Liver (tissue), 9 donors: ENCODE measurements around the gene NR2F2. TPM values are rescaled to one million over a fixed set of nuclear protein-coding genes. Genes with fewer than 3 reads are reported as not detected.

Experiments used
- DNase-seq: peaks from one replicate; pipeline ENCODE4 v3.0.0-alpha.2; 2017; ENCODE audit warnings: low spot score
- H3K27ac ChIP-seq, 2 donors: one replicate each; pipeline ENCODE4 v1.7.0; 2013; ENCODE audit warnings: inconsistent platforms in 2 of 2, low read length in 2 of 2, control low read depth in 1 of 2, low read depth in 1 of 2, mild to moderate bottlenecking in 1 of 2
- H3K27me3 ChIP-seq, 4 donors: one replicate each; pipeline versions ENCODE4 v1.6.1 to v1.7.0; 2013; ENCODE audit warnings: low read length in 3 of 4, inconsistent platforms in 1 of 4, mild to moderate bottlenecking in 1 of 4, moderate library complexity in 1 of 4; ENCODE audit not compliant: control insufficient read depth in 4 of 4, insufficient read depth in 4 of 4
- H3K36me3 ChIP-seq, 4 donors: one replicate each; pipeline versions ENCODE4 v1.6.1 to v1.7.0; 2013; ENCODE audit warnings: low read length in 3 of 4, mild to moderate bottlenecking in 3 of 4, low read depth in 1 of 4, moderate library complexity in 1 of 4; ENCODE audit not compliant: control insufficient read depth in 4 of 4, insufficient read depth in 3 of 4
- H3K4me1 ChIP-seq, 4 donors: one replicate each; pipeline versions ENCODE4 v1.6.1 to v1.7.0; 2013; ENCODE audit warnings: low read length in 3 of 4, mild to moderate bottlenecking in 3 of 4, moderate library complexity in 1 of 4; ENCODE audit not compliant: control insufficient read depth in 4 of 4, insufficient read depth in 4 of 4
- H3K4me3 ChIP-seq, 3 donors: one replicate each; pipeline versions ENCODE4 v1.6.1 to v1.7.0; 2013; ENCODE audit warnings: low read length in 3 of 3, control low read depth in 1 of 3, low read depth in 1 of 3, mild to moderate bottlenecking in 1 of 3
- H3K9ac ChIP-seq, 2 donors: one replicate each; pipeline ENCODE4 v1.7.0; 2013; ENCODE audit warnings: low read length in 2 of 2, mild to moderate bottlenecking in 2 of 2, moderate library complexity in 2 of 2, control low read depth in 1 of 2, low read depth in 1 of 2
- H3K9me3 ChIP-seq, 4 donors: one replicate each; pipeline versions ENCODE4 v1.6.1 to v1.7.0; 2013; ENCODE audit warnings: low read length in 3 of 4; ENCODE audit not compliant: control insufficient read depth in 4 of 4
- ATF3 ChIP-seq: IDR thresholded peaks from 2 replicates; pipeline ENCODE4 v1.6.1; 2016; ENCODE audit warnings: antibody characterized with exemption
- CTCF ChIP-seq: fragments of 150-350 bp; IDR thresholded peaks from 2 replicates; pipeline ENCODE4 v1.5.1; 2017; ENCODE audit warnings: improper control_type of control experiment, low read depth, low read length; ENCODE audit not compliant: missing input control
- EGR1 ChIP-seq, 2 donors: IDR thresholded peaks; 2 replicates each; pipeline ENCODE4 v1.6.1; 2016 to 2018; ENCODE audit warnings: antibody characterized with exemption in 2 of 2, low read depth in 2 of 2
- FOXA1 ChIP-seq: IDR thresholded peaks from 2 replicates; pipeline ENCODE4 v1.6.1; 2016; ENCODE audit warnings: antibody characterized with exemption
- FOXA2 ChIP-seq: IDR thresholded peaks from 2 replicates; pipeline ENCODE4 v1.6.1; 2016; ENCODE audit warnings: antibody characterized with exemption
- GABPA ChIP-seq, 2 donors: IDR thresholded peaks in 1 of 2; conservative IDR thresholded peaks in 1 of 2; 2 replicates each; pipeline ENCODE4 v1.6.1; 2016; ENCODE audit warnings: antibody characterized with exemption in 2 of 2, mild to moderate bottlenecking in 1 of 2, moderate library complexity in 1 of 2
- HNF4A ChIP-seq, 2 donors: conservative IDR thresholded peaks; 2 replicates each; pipeline ENCODE4 v1.6.1; 2016; ENCODE audit warnings: antibody characterized with exemption in 2 of 2, mild to moderate bottlenecking in 2 of 2
- HNF4G ChIP-seq: IDR thresholded peaks from 2 replicates; pipeline ENCODE4 v1.6.1; 2016; ENCODE audit warnings: antibody characterized with exemption
- JUND ChIP-seq, 2 donors: IDR thresholded peaks; 2 replicates each; pipeline ENCODE4 v1.6.1; 2016; ENCODE audit warnings: antibody characterized with exemption in 2 of 2
- MAX ChIP-seq: IDR thresholded peaks from 2 replicates; pipeline ENCODE4 v1.6.1; 2016; ENCODE audit warnings: antibody characterized with exemption
- NR2F2 ChIP-seq: IDR thresholded peaks from 2 replicates; pipeline ENCODE4 v1.6.1; 2016; ENCODE audit warnings: antibody characterized with exemption
- RAD21 ChIP-seq, 2 donors: IDR thresholded peaks; 2 replicates each; pipeline ENCODE4 v1.6.1; 2016; ENCODE audit warnings: antibody characterized with exemption in 2 of 2, mild to moderate bottlenecking in 2 of 2
- REST ChIP-seq: IDR thresholded peaks from 2 replicates; pipeline ENCODE4 v1.6.1; 2016; ENCODE audit warnings: antibody characterized with exemption, mild to moderate bottlenecking
- RXRA ChIP-seq, 2 donors: IDR thresholded peaks; 2 replicates each; pipeline ENCODE4 v1.6.1; 2017 to 2018; ENCODE audit warnings: antibody characterized with exemption in 2 of 2, mild to moderate bottlenecking in 1 of 2
- SP1 ChIP-seq: IDR thresholded peaks from 2 replicates; pipeline ENCODE4 v1.6.1; 2018; ENCODE audit warnings: antibody characterized with exemption, mild to moderate bottlenecking
- YY1 ChIP-seq: IDR thresholded peaks from 2 replicates; pipeline ENCODE4 v1.6.1; 2016; ENCODE audit warnings: antibody characterized with exemption, mild to moderate bottlenecking
- ZBTB33 ChIP-seq: IDR thresholded peaks from 2 replicates; pipeline ENCODE4 v1.6.1; 2016; ENCODE audit warnings: antibody characterized with exemption
- WGBS: extraction: QIAGEN DNeasy Blood & Tissue Kit; methylation state at CpG from one replicate; pipeline ENCODE4 v1.1.7; 2013; 5-methylcytosine and 5-hydroxymethylcytosine counted together
- polyA plus RNA-seq, 2 donors: library from polyadenylated mRNA; stranded (reverse) in 1 of 2; unstranded in 1 of 2; fragments of 200-250 nt in 1 of 2; fragments of >200 nt in 1 of 2; fragmentation: Nextera tagmentation in 1 of 2; extraction: Ambion mirVana in 1 of 2; gene quantifications; one replicate each; pipeline versions ENCODE4 v1.2.1 to v1.2.3, GENCODE V29; 2013 to 2015
- total RNA-seq, 2 donors: library from RNA; depleted of rRNA; stranded (reverse); fragments of >200 nt; gene quantifications; one replicate each; pipeline ENCODE4 v1.2.3, GENCODE V29; 2014
- donor health status: healthy.
- donor health status: healthy.
- donor health status: healthy.
- donor health status: healthy.
- donor health status: healthy.

NR2F2 gene
- total and polyA plus RNA-seq, 4 donors, result 5.9 to 22.4 (median 9.2) TPM

- no peak for TF ChIP-seq HNF4G
- no peak for TF ChIP-seq ZBTB33
- no peak for TF ChIP-seq ATF3
- no peak for TF ChIP-seq EGR1 (IDR thresholded peaks at IDR 0.05; ENCODE audit: low read depth in 2 of 2)
- no peak for TF ChIP-seq FOXA1
- TF ChIP-seq YY1, result no peak
- TF ChIP-seq REST, result no peak
- no peak for TF ChIP-seq MAX
- TF ChIP-seq NR2F2, result no peak
- TF ChIP-seq GABPA (IDR thresholded peaks at IDR 0.05 in 1 of 2, conservative IDR thresholded peaks at IDR 0.05 in 1 of 2), result no peak
- no peak for TF ChIP-seq JUND (IDR thresholded peaks at IDR 0.05)
- no peak for TF ChIP-seq SP1
- H3K27me3 ChIP-seq, result peaks cover 0 to 10% (median 5%) of the 10 kb centered on the region in 4 donors
- H3K9ac ChIP-seq, result no peak overlapping the region
- no peak overlapping the region for H3K4me3 ChIP-seq
- no peaks in the 10 kb centered on the region for H3K9me3 ChIP-seq
- DNase-seq, result no peak
- peaks cover 4 to 11% (median 6%) of the 10 kb centered on the region in 4 donors for H3K4me1 ChIP-seq
- no peaks in the 10 kb centered on the region for H3K36me3 ChIP-seq
- H3K27ac ChIP-seq, result no peak overlapping the region
- WGBS, result 74% methylated on average over 22 of the region's 22 CpGs
Observed at GRCh38 chr15:96369825-96370621, 39.5 kb downstream of the NR2F2 start.

GRCh38 chr15:96372554-96372953, 42.1 kb downstream of the NR2F2 start:
- no peaks in the 10 kb centered on the region for H3K9me3 ChIP-seq
- H3K36me3 ChIP-seq, result no peaks in the 10 kb centered on the region
- peaks cover 4 to 7% (median 5%) of the 10 kb centered on the region in 4 donors for H3K4me1 ChIP-seq
- no peak for TF ChIP-seq CTCF
- no peak for TF ChIP-seq RAD21 (IDR thresholded peaks at IDR 0.05)
- TF ChIP-seq EGR1 (IDR thresholded peaks at IDR 0.05; ENCODE audit: low read depth in 2 of 2), result no peak
- no peak for TF ChIP-seq SP1
- no peak for TF ChIP-seq RXRA (IDR thresholded peaks at IDR 0.05)
- TF ChIP-seq HNF4A (conservative IDR thresholded peaks at IDR 0.05), result no peak
- TF ChIP-seq ATF3, result no peak
- TF ChIP-seq GABPA (IDR thresholded peaks at IDR 0.05 in 1 of 2, conservative IDR thresholded peaks at IDR 0.05 in 1 of 2), result no peak
- TF ChIP-seq NR2F2, result no peak
- TF ChIP-seq REST, result no peak
- TF ChIP-seq HNF4G, result no peak
- no peak for TF ChIP-seq FOXA2
- WGBS, result 78% methylated on average over 2 of the region's 2 CpGs
- DNase-seq, result no peak
- H3K27ac ChIP-seq, result no peak overlapping the region
- no peak overlapping the region for H3K4me3 ChIP-seq
- H3K9ac ChIP-seq, result no peak overlapping the region
- peaks cover 0 to under 1% (median 0%) of the 10 kb centered on the region in 4 donors for H3K27me3 ChIP-seq
